Psoas muscle (tissue), 8 donors: ENCODE data around the gene APPL2. TPM values are rescaled to one million over a fixed set of nuclear protein-coding genes. Genes with fewer than 3 reads are reported as not detected.

Experiments
- ATAC-seq, 4 donors: fragments of 200-7000 bp; cut with Tn5 transposase; one replicate each; pipeline ENCODE4 v1.9.1; 2020; ENCODE audit warnings: moderate library complexity in 3 of 4, mild to moderate bottlenecking in 2 of 4
- DNase-seq, 2 donors: peaks; one replicate each; pipeline ENCODE4 v3.0.0-alpha.2; 2020
- H3K27ac ChIP-seq: fragments of 200-600 bp; one replicate; pipeline ENCODE4 v1.8.0; 2022
- H3K27me3 ChIP-seq, 3 donors: fragments of 200-600 bp in 1 of 3; one replicate each; pipeline versions ENCODE4 v1.6.1 to v1.8.0; 2013 to 2022; ENCODE audit warnings: low read length in 2 of 3, mild to moderate bottlenecking in 2 of 3, moderate library complexity in 1 of 3; ENCODE audit not compliant: insufficient read depth in 3 of 3
- H3K36me3 ChIP-seq, 2 donors: fragments of 200-600 bp in 1 of 2; one replicate each; pipeline versions ENCODE4 v1.6.1 to v1.8.0; 2013 to 2022; ENCODE audit warnings: low read depth in 1 of 2, mild to moderate bottlenecking in 1 of 2, moderate library complexity in 1 of 2; ENCODE audit not compliant: insufficient read depth in 1 of 2
- H3K4me1 ChIP-seq: fragments of 200-600 bp; one replicate; pipeline ENCODE4 v1.8.0; 2022
- H3K4me3 ChIP-seq: fragments of 200-600 bp; one replicate; pipeline ENCODE4 v1.8.0; 2022; ENCODE audit warnings: mild to moderate bottlenecking
- H3K9me3 ChIP-seq: fragments of 200-600 bp; one replicate; pipeline ENCODE4 v1.8.0; 2022
- CTCF ChIP-seq: fragments of 200-600 bp; IDR thresholded peaks from one replicate; pipeline ENCODE4 v1.8.0; 2022; ENCODE audit warnings: antibody characterized with exemption
- WGBS, 3 donors: extraction: QIAGEN DNeasy Blood & Tissue Kit; methylation state at CpG; one replicate each; pipeline versions ENCODE4 v1.1.6 to v1.1.7; 2013; 5-methylcytosine and 5-hydroxymethylcytosine counted together
- intact Hi-C, 2 donors: fragments of 100-400 bp; cut with DNase I; formaldehyde crosslinking; loops; one replicate each; pipeline versions ENCODE4 v1.11.0 to v1.14.2; 2022
- polyA plus RNA-seq, 3 donors: library from polyadenylated mRNA; stranded (reverse); fragments of 200-250 nt; gene quantifications; one replicate each; pipeline ENCODE4 v1.2.3, GENCODE V29; 2013
- total RNA-seq, 4 donors: library from RNA; stranded (reverse); fragmentation: NEBNext Ultra II Directional in 2 of 4; extraction: Animal tissue kit (Norgen Biotek cat#: 25700) in 2 of 4; gene quantifications; one replicate each; pipeline versions ENCODE4 v1.2.1 to v1.2.4, GENCODE V29; 2021 to 2023
- donor health status: healthy with polysubstance abuse.
- donor health status: DM: no; HTN: no; CAD: no; lungs with moderate emphysema.
- donor health status: Bipolar disorder and iron deficiency.
- donor health status: healthy.
- donor health status: DM: yes; HTN: yes; CAD: no.
- donor health status: DM: no; HTN: no; CAD: no.
- donor health status: DM: no; HTN: no; CAD: no.
- donor health status: DM: yes; HTN: yes; CAD: no.

The APPL2 gene
- total and polyA plus RNA-seq, 7 donors, result 7.3 to 14.8 (median 10.4) TPM

GRCh38 chr12:105167346-105167745 lies 68.6 kb downstream of the APPL2 start:
- ATAC-seq (no peak), DNase-seq (no peak)
- no peak overlapping the region for H3K27ac ChIP-seq
- TF ChIP-seq CTCF, result no peak
- intact Hi-C loops, result no loop called here
- H3K36me3 ChIP-seq, result peaks cover 0 to 99% of the 10 kb centered on the region in 2 donors
- no peaks in the 10 kb centered on the region for H3K27me3 ChIP-seq
- H3K9me3 ChIP-seq, result no peaks in the 10 kb centered on the region
- no peaks in the 10 kb centered on the region for H3K4me1 ChIP-seq
- H3K4me3 ChIP-seq, result no peak overlapping the region

- no peaks in the 10 kb centered on the region for H3K9me3 ChIP-seq
- H3K27me3 ChIP-seq, result no peaks in the 10 kb centered on the region
- peaks cover 0 to 99% of the 10 kb centered on the region in 2 donors for H3K36me3 ChIP-seq
- TF ChIP-seq CTCF, result no peak
- ATAC-seq (no peak), DNase-seq (no peak)
- no peak overlapping the region for H3K4me3 ChIP-seq
- WGBS, 3 donors, result 79 to 88% (median 80%) methylated on average over 1 of the region's 1 CpG
- H3K4me1 ChIP-seq, result no peaks in the 10 kb centered on the region
- no peak overlapping the region for H3K27ac ChIP-seq
- intact Hi-C loops, result no loop called here
Observed at GRCh38 chr12:105166736-105167135, 69.2 kb downstream of the APPL2 start.

- TF ChIP-seq CTCF, result no peak
- Histone ChIP-seq H3K4me1 (no peaks in the 10 kb centered on the region), H3K9me3 (no peaks in the 10 kb centered on the region), H3K36me3 (peaks cover 0 to 100% of the 10 kb centered on the region in 2 donors), H3K27me3 (no peaks in the 10 kb centered on the region), H3K4me3 (no peak overlapping the region), H3K27ac (no peak overlapping the region)
- DNase-seq (no peak), ATAC-seq (no peak)
- intact Hi-C loops, result no loop called here
- WGBS, 3 donors, result 80 to 83% (median 82%) methylated on average over 2 of the region's 2 CpGs
Observed at GRCh38 chr12:105164068-105164467, 71.9 kb downstream of the APPL2 start.

- TF ChIP-seq CTCF, result no peak
- ATAC-seq (no peak), DNase-seq (no peak)
- Histone ChIP-seq H3K9me3 (no peaks in the 10 kb centered on the region), H3K27me3 (no peaks in the 10 kb centered on the region), H3K4me1 (no peaks in the 10 kb centered on the region), H3K4me3 (no peak overlapping the region), H3K36me3 (peaks cover 0 to 100% of the 10 kb centered on the region in 2 donors), H3K27ac (no peak overlapping the region)
- 95 to 96% (median 96%) methylated on average over 3 of the region's 3 CpGs for WGBS, 3 donors
- intact Hi-C loops, result no loop called here
Observed at GRCh38 chr12:105162174-105162573, 73.8 kb downstream of the APPL2 start.

- no peak for TF ChIP-seq CTCF
- Histone ChIP-seq H3K36me3 (peaks cover 4 to 96% of the 10 kb centered on the region in 2 donors), H3K4me1 (no peaks in the 10 kb centered on the region), H3K27ac (no peak overlapping the region), H3K9me3 (no peaks in the 10 kb centered on the region), H3K27me3 (no peaks in the 10 kb centered on the region), H3K4me3 (no peak overlapping the region)
- ATAC-seq (no peak), DNase-seq (no peak)
- WGBS, 3 donors, result 95 to 97% (median 95%) methylated on average over 2 of the region's 2 CpGs
- intact Hi-C loops, result loop anchor here in 1 of 2 donors (10.0 kb wide), 1 partner anchor 824 kb away; no protein-coding TSS in a partner anchor
Observed at GRCh38 chr12:105158876-105159275, 77.1 kb downstream of the APPL2 start.
